ENCODE measurements around the gene MAPK8IP3.

DNA sequence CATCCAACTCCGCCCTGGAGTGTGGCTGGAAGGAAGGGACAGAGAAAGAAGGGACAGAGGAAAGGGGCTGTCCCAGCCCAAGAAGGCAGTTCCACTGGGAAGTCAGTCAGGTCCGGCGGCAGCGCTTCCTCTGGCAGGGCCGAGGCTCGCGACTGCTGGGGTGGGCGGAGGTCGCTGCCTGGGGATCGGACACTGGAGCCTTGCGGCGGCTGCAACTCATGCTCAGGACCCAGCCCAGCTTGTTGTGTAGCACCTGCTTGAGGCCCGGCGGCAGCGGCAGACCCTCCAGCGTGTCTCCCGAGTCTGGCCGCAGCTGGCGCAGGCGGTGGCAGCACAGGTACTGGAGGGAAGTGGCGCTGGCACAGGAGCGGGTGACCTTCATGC, 71.0 kb downstream of the MAPK8IP3 start:
- TF ChIP-seq, protein P1, sequence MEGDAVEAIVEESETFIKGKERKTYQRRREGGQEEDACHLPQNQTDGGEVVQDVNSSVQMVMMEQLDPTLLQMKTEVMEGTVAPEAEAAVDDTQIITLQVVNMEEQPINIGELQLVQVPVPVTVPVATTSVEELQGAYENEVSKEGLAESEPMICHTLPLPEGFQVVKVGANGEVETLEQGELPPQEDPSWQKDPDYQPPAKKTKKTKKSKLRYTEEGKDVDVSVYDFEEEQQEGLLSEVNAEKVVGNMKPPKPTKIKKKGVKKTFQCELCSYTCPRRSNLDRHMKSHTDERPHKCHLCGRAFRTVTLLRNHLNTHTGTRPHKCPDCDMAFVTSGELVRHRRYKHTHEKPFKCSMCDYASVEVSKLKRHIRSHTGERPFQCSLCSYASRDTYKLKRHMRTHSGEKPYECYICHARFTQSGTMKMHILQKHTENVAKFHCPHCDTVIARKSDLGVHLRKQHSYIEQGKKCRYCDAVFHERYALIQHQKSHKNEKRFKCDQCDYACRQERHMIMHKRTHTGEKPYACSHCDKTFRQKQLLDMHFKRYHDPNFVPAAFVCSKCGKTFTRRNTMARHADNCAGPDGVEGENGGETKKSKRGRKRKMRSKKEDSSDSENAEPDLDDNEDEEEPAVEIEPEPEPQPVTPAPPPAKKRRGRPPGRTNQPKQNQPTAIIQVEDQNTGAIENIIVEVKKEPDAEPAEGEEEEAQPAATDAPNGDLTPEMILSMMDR (optimal IDR thresholded peaks at IDR 0.05 in 1 of 3, IDR thresholded peaks at IDR 0.05 in 1 of 3, conservative IDR thresholded peaks at IDR 0.05 in 1 of 3; ENCODE audit: extremely low read depth in 1 of 3, insufficient read depth in 2 of 3, low read length in 3 of 3) = no peak
- no peak for TF ChIP-seq EZH2 (IDR thresholded peaks at IDR 0.05; ENCODE audit: low read length)

Data from keratinocyte (primary cell).